HG03439 (cell line): Measurements from ENCODE around the gene EPB41L4A.
A peak's percentile ranks its signal among the peaks of the same experiment; 100 is the strongest.

Source experiments
- ATAC-seq: cut with Tn5 transposase; IDR thresholded peaks from one replicate; pipeline ENCODE4 v1.9.1; 2021; ENCODE audit warnings: mild to moderate bottlenecking, moderate library complexity; ENCODE audit not compliant: unreplicated experiment

The EPB41L4A gene

GRCh38 chr5:112316731-112317130 is 102.3 kb downstream of the EPB41L4A start:
- no peak for ATAC-seq

GRCh38 chr5:112316006-112316405 is 103.1 kb downstream of the EPB41L4A start:
- ATAC-seq = no peak

GRCh38 chr5:112312295-112313275 is 106.5 kb downstream of the EPB41L4A start:
- ATAC-seq = no peak

GRCh38 chr5:112310746-112311145 is 108.3 kb downstream of the EPB41L4A start:
- ATAC-seq = no peak

- ATAC-seq = no peak
Observed at GRCh38 chr5:112308608-112309007, 110.5 kb downstream of the EPB41L4A start.

GRCh38 chr5:112306956-112307355 is 112.1 kb downstream of the EPB41L4A start:
- no peak for ATAC-seq

GRCh38 chr5:112304743-112305142 is 114.3 kb downstream of the EPB41L4A start:
- no peak for ATAC-seq

GRCh38 chr5:112303685-112304084 is 115.4 kb downstream of the EPB41L4A start:
- ATAC-seq = no peak

- ATAC-seq = no peak
Observed at GRCh38 chr5:112294126-112294525, 125.0 kb downstream of the EPB41L4A start.

- ATAC-seq = no peak
Observed at GRCh38 chr5:112293587-112293986, 125.5 kb downstream of the EPB41L4A start.

- ATAC-seq = no peak
Observed at GRCh38 chr5:112290691-112291090, 128.4 kb downstream of the EPB41L4A start.

- no peak for ATAC-seq
Observed at GRCh38 chr5:112289465-112289864, 129.6 kb downstream of the EPB41L4A start.

- no peak for ATAC-seq
Observed at GRCh38 chr5:112283943-112284929, 134.8 kb downstream of the EPB41L4A start.

- no peak for ATAC-seq
Observed at GRCh38 chr5:112283034-112283582, 136.0 kb downstream of the EPB41L4A start.

- no peak for ATAC-seq
Observed at GRCh38 chr5:112279082-112279481, 140.0 kb downstream of the EPB41L4A start.

GRCh38 chr5:112276991-112277390 is 142.1 kb downstream of the EPB41L4A start:
- ATAC-seq = no peak

GRCh38 chr5:112275671-112276070 is 143.4 kb downstream of the EPB41L4A start:
- no peak for ATAC-seq

GRCh38 chr5:112270299-112271293 is 148.5 kb downstream of the EPB41L4A start:
- peak; percentile 78 for ATAC-seq

- ATAC-seq = no peak
Observed at GRCh38 chr5:112267231-112267630, 151.8 kb downstream of the EPB41L4A start.

GRCh38 chr5:112264666-112265065 is 154.4 kb downstream of the EPB41L4A start:
- ATAC-seq = no peak
